NCI-H82 treated with DMSO at 0.1 percent for 48 hours (cell line): ENCODE data around the gene CAMTA2.

Source experiments
- DNase-seq: peaks from one replicate; lab custom pipeline; 2025; ENCODE audit not compliant: unreplicated experiment; lab: John Stamatoyannopoulos, UW

The CAMTA2 gene

DNA sequence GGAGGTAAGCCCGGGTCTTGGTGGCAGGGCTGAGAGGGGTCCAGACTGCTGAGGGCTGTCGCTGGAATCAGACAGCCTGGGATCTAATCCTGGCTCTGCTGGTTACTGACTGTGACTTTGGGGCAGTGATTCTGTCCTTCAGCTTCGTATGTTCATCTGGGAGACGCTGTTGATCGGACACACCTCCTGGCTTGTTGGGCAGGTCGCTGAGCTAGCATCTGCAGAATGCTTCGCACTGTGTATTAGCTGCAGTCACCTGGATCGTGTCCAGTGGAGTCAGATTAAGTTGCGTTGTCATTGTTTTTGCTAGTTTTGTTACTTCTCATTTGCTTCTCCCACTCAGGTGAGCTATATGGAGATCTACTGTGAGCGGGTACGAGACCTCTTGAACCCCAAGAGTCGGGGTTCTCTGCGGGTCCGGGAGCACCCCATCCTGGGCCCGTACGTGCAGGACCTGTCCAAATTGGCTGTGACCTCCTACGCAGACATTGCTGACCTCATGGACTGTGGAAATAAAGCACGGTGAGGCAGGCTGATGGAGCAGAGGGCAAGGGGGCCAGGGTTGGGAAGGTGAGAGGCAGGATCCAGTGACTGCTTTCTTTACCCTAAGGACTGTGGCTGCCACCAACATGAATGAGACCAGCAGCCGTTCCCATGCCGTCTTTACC is 14.8 kb upstream of the CAMTA2 start:
- DNase-seq: no peak

DNA sequence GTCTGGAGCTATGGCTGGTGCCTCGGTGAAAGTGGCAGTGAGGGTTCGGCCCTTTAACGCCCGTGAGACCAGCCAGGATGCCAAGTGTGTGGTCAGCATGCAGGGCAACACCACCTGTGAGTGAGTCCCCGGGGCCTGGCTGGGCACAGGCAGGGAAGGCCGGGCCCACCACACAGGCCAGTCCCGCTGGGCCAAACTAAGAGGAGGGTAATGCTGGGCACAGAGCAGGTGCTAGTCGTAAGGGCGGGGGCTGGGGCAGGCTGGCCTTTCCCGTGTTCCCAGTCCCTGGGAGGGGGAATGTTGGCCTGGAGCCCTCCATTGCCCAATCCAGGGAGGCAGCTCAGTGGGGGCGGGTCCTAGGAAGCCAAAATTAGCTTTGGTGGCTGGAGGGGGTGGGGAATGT is 12.8 kb upstream of the CAMTA2 start:
- DNase-seq: no peak

DNA sequence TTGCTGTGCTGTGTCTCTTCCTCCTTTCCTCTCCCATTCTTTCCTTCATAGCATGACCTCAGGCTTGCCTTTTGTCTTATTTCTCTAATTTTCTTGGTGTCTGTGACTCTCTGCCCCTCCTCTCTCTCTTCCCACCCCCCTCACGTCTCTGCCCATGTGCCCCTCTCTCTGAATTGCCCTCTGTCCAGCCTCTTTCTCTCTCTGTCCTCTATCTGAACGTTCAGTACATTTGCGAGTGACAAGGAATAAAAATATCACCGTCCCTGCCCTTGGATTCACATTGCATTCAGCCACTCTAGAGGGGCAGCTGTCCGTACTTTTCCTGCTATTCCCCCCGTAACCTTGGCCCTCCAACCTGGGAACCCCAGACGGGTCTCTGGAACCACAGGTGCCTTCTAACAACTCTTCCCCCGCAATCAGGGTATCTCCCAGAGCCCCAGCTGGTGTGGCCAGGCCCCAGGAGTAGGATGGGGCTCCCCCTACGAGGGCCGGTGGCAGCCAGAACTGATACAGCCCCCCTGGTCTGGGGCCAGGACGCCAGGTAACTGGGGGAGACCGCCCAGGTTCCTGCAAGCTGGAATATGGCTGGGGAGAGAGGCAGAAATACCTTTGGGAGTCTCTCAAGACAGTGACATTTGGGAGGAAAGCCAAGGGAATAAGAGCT is 12.1 kb upstream of the CAMTA2 start:
- DNase-seq: no peak

DNA sequence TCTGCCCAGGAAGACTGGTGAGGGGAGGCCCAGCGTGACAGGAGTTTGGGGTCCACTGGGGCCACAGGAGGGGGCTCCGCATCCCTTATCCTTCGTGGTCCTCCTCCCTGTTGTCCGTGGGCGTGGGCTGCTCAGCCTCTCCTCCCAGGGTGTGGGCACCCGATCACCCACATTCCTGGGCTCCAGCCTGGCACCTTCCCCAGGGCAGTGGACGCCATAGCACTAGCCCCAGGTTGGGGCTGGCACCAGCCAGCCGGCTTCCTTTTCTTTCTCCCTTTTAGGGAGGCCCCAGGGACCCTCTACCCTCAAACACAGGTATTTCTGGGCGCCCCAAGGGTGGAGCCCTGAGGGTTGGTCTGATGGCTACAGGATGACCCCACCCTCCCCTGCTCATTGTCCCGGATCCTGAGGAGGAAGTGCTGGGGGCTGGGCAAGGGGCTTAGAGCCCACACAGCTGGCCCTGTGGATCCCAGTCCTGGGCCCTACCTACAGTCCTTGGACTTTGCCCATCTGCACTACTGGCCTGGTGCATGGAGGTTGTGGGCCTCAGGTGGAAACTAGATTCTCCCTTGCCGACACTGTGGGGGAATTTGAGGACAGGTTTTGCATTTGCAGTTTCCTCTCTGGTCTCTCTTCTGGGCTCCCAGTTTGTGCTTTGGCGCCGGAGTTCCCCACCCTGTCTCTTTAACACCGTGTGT is 11.4 kb upstream of the CAMTA2 start:
- no peak for DNase-seq

DNA sequence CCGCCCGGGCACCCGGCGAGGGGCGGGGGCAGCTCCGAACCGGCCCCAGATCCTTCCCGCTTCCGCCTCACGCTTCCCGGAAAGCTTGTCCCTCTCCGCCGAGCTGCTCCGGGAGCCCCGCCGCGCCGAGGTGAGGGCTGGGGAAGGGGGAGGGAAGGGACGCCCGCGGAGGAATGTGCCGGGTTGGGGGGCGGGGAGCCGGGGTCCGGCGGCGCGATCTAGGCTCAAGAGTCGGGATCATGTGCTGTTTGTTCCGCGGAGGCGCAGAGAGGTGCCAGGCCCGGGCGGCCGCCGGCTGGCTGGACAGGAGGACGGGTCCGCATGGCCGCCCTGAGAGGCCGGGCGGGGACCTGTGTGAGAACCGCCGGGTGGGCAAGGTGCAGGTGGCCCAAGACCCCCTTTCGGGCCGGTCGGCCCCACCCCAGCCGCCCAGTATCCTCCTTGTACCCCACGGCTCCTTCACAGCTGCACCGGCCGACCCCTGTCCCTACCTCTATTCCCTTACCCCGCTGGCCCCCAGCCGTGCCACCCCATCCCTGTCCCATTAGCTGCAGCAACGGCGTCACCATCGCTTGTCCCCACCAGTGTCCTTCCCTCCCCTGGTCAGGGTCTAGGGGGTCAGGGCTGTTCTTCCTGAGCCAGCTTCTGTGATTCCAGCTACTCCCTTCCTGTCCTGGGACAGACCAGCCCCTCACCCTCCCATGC is 10.7 kb upstream of the CAMTA2 start:
- DNase-seq: no peak

DNA sequence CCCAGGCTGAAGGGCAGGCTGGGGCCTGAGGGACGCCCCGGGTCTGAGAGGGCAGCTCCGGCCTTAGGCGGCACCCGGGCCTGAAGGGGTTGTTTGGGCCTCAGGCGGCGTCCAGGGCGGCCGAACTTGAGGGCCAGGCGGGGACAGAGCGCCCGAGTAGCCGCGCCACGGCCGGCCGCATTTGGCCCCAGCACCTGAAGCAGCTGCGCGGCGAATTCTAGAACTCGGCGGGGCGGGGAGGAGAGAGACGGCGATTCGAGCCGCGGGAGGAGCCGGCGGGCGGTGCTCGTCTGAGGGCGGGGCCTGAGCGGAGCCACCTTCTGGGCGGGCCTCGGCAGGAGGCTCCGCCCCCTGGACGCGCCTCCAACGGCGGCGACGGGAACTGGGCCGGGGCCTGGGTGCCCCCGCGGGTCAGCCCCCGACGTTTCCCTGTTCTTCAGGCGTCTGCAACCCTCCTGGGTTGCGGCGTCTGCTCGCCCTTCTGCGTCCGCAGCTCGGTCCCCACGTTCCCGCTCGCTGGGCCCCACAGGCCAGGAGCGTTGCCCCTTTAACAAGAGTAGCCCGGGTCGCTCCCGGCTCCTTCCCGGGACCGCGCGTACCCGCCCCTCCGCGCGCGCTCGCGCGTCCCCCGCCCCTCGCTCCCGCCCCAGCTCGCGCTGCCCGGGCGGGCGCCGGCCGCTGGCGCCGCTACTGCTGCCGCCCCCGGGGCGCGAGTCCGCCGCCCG is 10.0 kb upstream of the CAMTA2 start, which contains the start of the genes INCA1 and KIF1C:
TSS of gene INCA1 (minus strand) at position 221 of the 725 bp plus-strand sequence. CDS start 3,085 bp downstream, outside the sequence.
TSS of gene KIF1C (plus strand) at position 649 of the 725 bp plus-strand sequence. CDS start 2,297 bp downstream, outside the sequence.
- peak; percentile 81 for DNase-seq

DNA sequence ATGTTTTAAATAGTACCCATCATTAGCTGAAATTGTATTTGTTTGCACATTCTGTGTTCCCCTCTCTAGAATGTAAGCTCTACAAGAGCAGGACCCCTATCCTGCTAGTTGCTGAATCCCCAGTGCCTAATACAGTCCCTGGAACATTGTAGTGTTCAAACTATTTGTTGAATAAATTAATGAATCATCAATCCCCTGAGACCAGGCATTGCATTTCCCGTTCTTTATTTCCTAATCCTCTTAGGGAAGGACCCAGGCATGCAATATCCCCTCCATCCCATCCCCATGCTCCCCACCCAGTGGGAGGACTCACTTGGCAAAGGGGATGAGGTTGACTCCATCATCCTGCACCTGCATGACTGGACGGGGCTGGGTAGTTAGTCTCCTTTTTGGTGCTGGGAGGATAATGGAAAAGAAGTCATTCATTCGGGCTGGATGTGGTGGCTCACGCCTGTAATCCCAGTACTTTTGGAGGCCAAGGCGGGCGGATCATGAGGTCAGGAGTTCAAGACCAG is 6.7 kb upstream of the CAMTA2 start:
- DNase-seq: no peak

DNA sequence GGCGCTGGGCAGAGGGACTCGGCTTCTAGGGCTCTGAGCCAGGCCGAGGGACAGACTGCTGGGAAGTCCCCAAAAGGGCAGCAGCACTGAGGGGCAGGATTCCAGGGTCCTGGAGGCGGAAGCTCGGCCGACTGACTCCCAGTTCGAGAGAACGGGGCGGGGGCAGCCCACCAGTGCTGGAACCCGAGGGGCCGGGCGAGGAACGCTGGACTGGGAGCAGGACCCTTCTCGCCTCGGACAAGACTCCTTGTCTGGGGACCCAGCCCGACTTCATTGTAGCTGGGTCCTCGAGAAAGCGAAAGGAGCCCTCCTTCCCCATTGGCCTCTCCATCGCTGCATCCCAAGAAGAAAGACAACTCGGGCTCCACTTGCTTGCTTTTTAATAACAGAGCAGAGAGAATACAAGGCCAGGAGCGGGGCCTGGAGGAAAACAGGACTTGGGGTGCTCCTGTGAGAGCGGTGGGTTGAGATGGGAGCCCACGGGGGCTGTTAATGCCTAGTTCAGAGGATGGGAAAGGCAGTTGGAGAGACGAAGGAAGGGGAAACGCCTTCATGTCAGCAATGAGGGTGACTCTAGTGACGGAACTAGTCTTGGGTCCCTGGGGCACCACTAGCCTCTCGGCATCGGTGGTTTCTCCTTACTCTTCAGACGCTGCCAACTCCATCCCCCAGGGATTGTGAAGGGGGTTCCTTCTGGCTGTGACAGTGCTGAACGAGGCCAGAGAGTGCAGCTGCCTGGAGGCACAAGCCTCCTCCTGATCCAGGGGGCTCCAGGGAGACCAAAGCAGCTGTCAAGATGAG is 492 bp upstream of the CAMTA2 start:
- DNase-seq: no peak

DNA sequence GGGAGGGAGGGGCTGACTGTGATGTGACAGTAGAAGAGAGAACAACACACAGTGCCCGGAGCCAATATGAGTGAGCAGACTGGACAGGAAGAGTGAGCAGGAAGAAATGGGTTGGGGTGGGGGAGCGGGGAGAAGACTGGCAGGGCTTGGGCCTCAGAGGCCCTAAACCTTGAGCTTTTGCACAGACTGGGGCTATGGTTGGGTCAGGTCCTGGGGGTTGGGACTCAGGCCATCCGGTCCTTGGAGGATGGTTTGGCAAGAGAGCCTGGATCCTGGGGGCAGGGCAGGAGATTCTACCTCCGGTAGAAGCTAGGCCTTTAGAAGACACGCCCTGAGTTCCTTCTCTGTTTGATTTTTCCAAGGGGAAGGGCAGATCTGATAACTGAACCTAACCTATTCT is 1.1 kb downstream of the CAMTA2 start:
- no peak for DNase-seq

DNA sequence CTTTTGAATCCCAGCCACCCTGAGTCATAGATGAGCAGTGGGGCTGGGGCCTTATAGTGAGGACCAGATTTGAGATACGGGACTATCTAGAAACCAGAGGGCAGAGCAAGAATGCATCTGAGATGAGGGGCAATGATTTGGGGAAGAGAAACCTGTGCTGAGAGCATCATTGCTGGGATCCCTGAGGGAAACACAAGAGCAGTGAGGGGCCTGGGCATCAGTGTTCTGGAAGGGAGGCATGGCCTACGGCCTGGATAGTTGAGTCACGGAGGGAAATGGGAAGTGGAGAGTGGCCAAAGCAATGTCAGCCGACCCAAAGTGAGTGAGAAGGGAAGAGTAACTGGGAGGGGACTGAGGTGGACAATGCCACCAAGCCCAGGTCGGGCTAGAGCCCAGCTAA is 5.2 kb downstream of the CAMTA2 start:
- no peak for DNase-seq

DNA sequence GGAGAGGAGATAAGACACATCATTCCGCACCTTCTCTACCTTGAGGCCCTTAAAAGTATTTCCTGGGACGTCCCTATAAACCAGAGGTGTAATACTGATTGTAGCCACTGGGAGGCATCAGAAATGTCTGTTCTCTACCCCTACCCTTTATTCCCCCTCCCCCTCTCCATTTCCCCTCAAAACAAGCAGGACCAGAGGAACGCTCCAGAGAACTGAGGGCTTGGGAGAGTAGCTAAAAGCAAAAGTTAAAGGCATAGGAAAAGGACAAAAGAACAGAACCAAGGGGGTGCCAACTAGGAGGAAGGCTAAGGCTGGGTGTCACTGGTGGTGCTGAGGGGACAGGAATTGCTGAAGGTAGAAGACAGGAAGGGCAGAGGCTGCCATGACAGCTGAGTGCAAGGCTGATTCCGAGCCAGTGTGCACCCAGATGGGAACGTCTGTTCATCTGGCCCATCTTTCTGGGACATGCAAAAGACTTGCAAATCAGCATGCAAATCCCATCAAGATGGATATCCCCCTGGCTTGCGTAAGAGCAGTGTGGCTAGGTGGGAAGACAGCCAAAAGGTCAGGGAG is 6.7 kb downstream of the CAMTA2 start:
- peak; percentile 53 for DNase-seq

DNA sequence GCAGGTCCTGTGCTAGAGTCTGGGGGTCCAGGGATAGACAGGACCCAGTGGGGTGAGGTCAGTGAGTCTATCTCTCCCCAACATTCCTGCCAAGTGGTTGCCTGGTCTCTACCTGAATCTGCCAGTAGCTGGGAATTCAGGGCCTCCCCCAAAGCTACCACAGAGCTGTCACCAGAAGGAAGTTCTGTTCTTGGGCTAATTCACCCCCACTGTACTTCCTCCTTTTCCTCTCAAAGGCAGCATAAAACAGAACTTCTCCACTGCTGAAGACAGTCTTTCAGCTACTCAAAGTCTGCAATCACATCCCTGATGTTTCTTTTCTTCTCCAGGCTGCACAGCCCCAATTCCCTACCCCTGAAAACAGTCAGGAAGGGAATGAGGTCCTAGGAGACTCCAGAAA is 8.7 kb downstream of the CAMTA2 start:
- no peak for DNase-seq

DNA sequence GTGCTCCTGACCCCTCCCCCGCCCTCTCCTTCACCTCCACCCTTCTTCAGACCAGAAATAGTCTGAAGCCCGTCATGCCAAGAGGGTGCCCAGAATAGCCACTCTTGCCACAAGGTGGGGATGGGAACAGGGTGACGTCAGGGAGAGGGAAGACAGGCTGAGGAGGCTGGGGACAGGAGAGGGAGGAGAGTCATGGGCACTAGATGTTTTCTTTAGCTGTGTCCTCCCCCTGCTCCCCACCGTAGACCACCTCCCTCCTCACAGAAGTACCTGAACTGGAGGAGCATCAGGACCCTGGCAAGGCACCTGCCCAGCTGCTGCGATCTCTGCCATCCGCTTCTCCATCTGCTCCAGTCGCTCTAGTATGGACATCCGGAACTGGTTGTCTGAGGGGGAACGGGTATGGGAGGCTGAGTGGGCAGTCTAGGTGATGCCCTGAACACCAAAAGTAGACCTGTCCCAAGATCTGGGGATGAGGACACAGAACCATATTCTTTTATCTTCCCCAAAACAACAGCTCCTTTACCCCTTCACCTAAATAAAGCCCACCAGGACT is 13.3 kb downstream of the CAMTA2 start:
- no peak for DNase-seq

DNA sequence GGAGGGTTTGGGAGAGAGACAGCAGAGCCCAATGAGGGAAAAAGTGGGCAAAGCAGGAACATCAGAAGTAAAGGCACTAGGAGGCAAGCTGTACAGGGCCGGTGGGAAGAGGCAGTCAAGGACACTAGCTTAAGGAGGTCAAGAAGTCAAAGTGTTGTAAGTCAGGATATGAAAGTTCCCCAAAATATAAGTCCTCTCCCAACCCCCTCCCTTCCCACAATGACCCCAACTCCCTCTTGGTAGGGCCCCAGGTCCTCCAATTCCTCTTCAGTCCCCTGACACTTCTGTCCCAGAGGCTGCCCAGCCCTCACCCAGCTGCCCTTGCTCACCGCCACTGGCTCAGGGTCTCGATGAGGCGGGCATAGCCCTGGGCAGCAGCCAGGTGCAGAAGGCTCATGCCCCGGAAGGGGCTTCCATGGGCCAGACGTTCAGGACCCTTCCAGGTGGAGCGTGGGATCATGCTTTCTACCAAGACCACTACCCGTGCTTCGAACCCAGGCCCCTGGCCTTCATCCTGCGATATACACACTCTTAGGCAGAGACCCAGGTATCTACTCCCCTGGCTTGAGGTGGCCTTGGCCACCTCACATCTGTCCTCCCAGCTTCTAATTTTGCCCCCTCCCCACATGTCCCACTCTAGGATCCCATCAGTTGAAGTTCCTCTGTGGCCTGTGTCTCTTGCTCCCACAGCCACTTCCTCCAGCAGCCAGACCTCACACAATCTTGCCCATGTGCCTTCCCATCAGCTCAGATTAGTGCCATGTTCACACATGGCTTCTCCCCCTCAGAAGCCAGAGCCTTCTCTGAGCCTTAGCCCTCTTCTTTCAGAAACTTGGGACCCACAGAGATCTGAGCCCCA is 14.0 kb downstream of the CAMTA2 start:
- no peak for DNase-seq

DNA sequence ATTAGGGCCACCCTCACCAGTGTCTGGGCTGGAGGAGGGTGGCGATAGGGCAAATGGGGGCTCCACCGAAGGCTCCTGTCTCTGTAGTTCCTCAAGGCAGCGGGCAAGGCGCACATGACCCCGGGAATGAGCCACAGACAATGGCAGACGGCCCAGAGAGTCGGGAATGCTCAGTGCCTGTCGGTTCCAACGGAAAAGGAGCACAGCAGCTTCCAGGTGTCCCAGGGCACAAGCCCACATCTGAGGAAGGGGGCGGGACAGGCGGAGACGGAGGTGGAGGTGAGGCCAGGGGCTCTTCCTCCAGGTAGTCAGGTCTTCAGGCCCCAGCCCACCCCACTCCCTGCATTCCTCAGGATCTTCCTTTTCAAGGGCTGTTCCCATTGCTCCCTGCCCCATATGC is 14.7 kb downstream of the CAMTA2 start:
- no peak for DNase-seq

DNA sequence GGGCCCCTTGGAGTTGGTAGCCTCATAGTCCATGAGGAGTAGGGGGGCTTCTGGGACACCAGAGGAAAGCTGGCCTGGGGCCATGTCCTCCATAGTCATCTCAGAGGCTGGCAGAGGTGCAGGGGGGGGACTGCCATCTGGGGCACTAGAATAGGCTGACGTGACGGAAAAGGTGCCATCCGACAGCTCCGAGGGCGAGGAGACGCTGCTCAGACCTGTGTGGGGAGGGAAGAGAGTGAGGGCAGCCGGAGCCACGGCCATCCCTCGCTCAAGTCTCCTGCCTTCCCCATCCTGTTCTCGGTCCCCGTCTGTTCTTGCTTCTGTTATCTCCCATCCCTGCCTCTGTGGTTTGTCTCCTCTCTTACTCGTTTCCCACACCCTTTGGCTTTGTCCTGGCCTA is 15.2 kb downstream of the CAMTA2 start:
- DNase-seq: no peak

DNA sequence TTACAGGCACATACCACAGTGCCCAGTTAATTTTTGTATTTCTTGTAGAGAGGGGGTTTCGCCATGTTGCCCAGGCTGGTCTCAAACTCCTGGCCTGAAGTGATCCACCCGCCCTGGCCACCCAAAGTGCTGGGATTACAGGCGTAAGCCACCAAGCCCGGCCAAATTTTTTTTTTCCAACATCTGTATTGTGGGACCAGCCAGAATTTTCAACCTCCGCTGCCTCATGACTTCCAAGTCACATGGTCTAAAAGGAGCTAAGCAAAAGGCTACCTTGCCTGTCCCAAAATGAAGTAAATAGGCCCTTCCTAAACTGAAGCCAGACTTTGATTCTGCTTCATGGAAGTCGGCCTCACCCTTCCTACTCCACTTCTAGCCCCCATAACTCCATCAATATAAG is 15.6 kb downstream of the CAMTA2 start:
- no peak for DNase-seq

DNA sequence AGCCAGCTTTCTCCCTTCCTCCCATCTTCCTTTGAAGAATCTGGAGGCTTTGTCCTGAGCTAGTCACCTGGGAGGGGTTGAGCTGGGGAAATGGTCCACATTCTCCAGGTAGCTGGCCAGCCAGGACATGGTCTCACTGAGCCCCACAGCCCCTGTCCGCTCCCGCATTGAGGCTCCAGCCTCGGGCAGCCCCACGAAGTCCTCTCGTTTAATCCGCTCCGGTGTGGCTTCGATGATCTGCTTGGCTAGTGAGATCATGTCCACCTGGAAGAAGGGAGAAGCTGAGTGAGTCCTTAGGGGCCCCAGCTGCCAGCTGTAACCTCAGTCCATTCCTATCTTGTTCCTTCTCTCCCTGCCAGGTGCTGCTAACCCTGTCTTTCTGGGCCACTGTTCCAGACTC is 17.2 kb downstream of the CAMTA2 start:
- no peak for DNase-seq
